ENCODE data around the gene ANO4.

Gene ANO4

DNA sequence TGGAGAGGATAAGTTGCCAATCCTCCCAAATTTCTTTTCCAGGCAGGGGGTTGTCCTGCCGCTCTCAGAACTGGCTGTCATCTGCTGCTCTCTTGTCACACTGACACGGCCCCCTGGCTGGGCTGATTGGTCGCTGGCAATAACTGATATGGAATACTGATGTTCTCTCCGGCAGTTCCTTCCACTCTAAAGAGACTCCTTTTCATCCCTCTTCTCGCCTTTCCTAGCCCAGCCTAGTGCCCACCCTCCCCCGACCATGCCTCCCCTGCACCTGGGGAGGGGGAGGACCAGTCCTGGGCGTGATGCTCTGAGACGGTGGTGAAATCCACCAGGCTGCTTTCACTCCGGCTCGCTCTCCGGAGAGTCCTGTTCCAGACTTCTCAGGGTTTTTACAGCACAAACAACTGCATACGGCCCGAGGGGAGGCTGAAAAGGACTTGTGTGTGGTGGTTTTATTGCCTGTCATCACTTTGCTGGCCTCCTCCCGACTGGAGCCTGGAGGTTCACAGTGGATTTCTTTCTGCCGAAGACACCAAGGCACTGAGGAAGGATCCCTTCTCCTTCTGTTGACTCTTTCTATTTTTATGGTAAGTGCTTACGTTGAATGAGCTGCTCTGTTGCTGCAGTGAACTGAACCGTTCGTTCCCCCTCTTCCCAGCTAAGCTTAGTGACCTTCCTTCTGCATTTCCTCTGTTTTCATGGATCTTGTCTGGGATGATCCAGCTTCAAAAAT is at the start of gene ANO4:
Gene ANO4, plus strand, starts transcription at position 336 of the 733 bp plus-strand sequence. CDS start 107,010 bp downstream, outside the sequence.
- no peak for DNase-seq (ENCODE audit: low read depth in 2 of 2)

- DNase-seq (ENCODE audit: low read depth in 2 of 2): no peak
Measured at GRCh38 chr12:100745378-100746071, 49.1 kb upstream of the ANO4 start.

- DNase-seq (ENCODE audit: low read depth in 2 of 2): no peak
Measured at GRCh38 chr12:100752841-100753240, 41.7 kb upstream of the ANO4 start.

DNA sequence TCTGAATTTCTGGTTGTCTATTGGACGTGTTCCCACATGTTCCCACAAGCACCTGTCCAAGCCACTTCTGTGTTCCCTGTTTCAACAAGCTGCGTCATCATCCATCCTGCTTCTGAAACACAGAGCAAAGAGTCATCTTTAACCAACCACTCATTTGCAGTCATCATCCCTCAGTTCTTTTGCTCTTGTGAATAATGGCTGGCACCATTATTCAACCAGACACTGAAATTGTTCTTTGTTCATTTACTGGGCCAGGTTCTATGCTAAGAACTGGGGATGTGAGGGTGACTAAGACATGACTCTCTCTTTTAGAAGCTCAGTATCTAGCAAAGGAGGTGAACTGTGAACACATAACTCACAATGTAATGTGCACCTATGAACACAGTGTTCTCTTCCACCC is 40.7 kb upstream of the ANO4 start:
- DNase-seq (ENCODE audit: low read depth in 2 of 2): no peak

GRCh38 chr12:100755186-100755585 is 39.4 kb upstream of the ANO4 start:
- DNase-seq (ENCODE audit: low read depth in 2 of 2): no peak

DNA sequence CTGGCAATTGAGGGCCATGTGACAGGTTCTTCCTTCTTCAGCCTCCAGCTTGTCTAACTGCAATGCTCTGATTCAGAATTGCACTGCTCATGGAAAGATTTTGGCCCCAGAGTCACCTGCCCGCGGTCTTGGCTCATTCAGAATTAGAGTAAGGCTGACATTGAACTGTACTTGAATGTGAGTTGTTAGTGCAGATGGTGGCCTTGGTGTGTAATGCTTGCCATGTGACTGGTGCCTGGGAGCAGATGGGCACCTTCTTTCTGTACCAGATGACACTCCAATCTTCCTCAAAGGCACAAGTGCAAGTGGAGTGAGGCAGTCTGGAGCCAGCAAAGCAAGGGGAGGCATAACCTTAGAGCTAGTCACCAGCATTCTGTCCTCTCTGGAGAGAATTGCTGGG is 36.5 kb upstream of the ANO4 start:
- no peak for DNase-seq (ENCODE audit: low read depth in 2 of 2)

- no peak for DNase-seq (ENCODE audit: low read depth in 2 of 2)
Measured at GRCh38 chr12:100767371-100767770, 27.2 kb upstream of the ANO4 start.

DNA sequence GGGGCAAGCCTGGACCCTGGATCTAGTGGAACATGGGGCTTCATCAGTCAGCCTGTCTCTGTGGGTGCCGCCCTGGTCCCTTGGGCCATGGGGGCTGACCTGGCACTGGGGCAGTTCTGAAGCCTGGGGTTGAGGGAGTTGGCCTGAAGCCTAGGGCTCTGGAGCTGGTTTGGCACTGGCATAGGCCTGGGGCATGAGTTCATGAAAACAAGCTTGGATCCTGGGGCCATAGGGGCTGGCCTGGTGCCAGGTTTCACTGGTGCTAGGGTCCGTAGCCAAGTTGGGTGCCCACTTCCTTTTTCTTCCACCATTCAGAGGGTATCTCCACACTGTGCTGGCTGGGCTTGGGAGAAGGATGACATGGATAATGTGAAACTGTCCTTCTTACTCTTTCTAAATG is 26.6 kb upstream of the ANO4 start:
- no peak for DNase-seq (ENCODE audit: low read depth in 2 of 2)

DNA sequence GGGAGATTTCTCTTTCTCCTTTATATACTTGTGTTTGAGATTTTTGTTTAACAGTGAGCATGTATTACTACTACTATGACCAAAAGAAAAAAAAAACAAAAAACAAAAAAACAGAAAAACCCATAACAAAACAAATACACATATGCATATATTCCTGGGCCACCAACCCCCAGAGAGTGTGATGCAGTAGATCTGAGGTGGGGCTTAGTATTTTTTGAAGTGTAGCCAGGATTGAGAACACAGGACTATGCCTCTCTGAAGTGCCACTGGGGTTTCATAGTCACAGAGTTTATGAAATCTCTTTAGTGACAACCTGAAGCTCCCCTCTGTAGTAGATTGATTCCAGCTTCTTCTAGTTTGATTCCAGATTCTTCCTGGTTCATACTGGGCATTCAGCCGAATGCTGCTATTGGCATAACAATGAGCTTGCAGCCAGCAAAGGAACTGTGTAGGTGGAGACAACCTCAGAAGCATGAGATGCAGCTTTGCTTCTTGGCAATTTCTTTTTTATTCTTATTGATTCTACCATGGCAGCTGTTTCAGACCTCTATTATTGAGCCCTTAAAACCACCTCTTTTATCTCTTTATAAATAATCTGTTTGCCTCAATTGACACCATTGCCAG is 15.5 kb upstream of the ANO4 start:
- DNase-seq (ENCODE audit: low read depth in 2 of 2): no peak

DNA sequence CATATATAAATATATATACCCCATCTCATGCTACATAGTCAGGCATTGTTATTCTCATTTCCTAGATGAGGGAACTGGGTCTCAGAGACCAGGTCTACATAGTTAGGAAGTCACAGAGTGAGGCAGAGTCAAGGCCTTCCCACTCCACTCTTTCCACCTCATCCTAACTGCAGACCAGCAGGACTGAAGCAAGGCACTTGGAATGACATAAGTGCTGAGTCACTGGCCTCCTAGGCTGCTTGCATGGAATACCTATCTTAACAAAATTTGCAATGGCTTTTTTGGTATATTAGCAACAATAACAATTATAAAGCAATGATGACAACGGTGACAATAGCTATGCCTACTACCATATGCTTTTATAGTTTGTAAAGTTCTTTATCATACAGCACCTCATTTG is 5.4 kb upstream of the ANO4 start:
- DNase-seq (ENCODE audit: low read depth in 2 of 2): no peak

DNA sequence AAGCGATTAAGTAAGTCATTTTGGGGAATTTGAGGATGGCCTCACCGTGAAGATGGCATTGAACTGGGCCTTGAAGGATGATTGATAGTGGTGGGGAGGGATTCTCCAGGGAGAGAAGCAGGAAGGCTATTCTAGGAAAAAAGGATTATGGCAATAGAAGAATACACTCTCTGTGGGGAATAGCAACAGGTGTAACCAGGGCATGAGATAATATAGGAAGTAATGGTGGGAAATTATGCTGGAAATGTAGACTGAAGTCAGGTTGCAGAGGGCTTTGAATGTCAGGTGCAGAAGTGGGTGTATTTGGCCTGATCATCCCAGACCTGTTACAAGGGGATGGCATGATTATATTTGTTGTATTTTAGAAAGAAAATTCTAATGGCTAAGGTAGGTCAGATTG is 4.6 kb upstream of the ANO4 start:
- DNase-seq (ENCODE audit: low read depth in 2 of 2): no peak

DNA sequence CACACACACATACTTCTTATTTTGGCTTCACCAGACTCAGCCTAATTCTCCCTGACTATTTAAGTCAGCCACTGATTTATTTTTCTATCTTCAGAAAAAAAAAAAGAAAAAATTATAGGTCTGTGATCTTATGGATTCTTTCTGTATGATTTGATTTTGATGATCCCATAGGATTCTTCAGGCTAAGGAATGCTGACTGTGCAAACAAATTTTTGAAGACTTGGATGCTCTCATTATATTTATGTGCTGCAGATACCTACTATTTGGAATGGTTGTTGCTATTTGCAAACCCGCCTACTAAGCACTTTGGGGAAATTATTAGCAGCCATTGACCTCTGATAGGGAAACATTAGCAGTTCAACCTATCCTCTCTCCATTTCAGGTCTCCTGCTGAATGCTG is 4.0 kb upstream of the ANO4 start:
- DNase-seq (ENCODE audit: low read depth in 2 of 2): no peak

DNA sequence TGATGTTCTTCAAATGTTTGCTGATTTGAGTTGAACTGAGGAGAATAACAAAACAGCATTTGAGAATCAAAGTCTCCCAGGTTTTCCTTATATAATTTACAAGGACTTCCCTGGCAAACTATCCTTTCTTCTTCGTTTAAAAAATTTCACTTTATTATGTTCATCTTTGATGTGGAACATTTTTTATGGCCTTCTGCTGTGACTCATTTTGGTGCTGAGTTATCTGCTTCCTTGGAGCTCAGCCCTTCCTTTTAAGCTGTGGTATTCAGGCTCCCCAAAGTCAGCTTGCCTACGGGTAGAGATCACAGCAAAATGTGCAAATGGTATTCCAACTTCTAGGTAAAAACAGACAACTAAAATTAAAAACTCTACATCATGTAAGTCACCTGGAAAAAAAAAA is 1.4 kb upstream of the ANO4 start:
- DNase-seq (ENCODE audit: low read depth in 2 of 2): no peak

- no peak for DNase-seq (ENCODE audit: low read depth in 2 of 2)
Measured at GRCh38 chr12:100795174-100795799, 711 bp downstream of the ANO4 start.

GRCh38 chr12:100795800-100796179 is 1.2 kb downstream of the ANO4 start:
- no peak for DNase-seq (ENCODE audit: low read depth in 2 of 2)

GRCh38 chr12:100796621-100797020 is 2.0 kb downstream of the ANO4 start:
- no peak for DNase-seq (ENCODE audit: low read depth in 2 of 2)

DNA sequence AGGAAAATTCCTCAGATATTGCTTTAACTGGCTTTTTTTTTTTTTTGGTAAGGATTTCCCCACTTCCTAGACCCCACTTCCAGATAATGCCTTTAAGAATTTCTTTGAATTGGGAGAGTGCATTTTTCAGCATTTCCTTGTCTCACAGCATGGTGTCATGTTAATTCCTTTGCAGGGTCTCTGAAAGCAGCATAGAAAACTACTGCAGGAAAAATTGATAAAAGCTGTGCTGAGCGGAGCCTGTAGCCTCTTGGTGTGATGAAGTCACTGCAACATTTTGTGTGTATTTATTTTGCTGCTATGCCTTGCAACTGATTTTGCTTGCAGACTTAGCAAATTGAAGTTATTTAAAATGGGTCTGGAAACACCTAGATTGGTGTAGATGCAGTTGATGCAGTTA is 2.7 kb downstream of the ANO4 start:
- DNase-seq (ENCODE audit: low read depth in 2 of 2): no peak

DNA sequence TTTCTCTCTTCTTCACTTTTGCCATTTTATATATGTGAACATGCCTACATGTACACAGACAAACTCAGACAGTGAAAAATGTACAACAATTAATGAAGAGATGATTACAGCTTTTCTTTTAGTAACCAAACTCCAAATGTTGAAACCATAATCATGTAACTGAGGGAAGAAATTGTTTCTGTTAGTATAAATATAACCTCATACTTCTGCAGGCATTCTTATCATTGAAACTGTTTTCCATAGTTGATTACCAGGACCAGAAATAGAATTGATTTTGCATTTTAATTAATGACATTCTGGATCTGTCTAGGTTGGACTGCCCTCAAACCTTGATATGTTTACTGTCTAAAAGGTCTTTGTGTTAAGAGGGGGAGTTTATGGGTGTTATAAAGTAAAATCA is 3.2 kb downstream of the ANO4 start:
- DNase-seq (ENCODE audit: low read depth in 2 of 2): no peak

DNA sequence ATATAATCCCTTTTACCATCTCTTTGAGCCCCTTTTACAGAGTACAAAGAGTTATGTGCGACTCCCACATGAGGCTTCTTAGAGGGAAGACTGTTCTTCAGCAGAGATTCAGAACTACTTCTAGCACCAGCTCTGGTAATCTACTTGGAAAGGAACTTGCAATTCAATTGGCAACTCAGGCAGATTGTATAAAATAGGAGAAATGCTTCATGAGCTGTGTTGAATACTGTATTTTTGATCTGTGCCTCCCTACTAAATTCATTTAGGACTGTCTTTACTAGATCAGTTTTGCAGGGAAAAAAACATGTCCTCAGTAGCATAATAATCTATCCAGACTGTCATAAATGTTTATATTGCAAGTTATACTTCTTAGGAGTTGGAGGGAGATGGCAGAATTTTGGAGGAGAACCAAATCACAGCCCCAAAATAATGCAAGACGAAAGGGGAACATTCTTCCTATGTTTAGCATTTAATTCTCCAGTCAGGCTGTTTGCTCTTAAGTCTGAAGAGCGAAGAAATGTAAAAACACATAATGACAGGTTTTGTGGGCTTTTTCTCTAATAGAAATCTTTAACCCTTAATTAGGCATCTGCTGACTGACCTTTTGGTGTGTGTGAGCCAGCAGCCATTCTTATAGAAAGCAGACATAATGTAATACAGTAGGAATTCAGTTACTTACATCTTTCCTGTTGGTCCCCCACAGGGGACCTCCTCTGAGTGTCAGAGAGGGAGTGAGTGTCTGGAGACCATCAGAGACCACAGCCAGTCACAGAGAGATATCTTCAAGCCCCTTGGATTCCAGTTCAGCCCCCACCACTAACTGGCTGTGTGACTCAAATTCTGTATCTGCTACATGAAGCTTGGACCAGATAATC is 3.9 kb downstream of the ANO4 start:
- no peak for DNase-seq (ENCODE audit: low read depth in 2 of 2)

GRCh38 chr12:100799770-100800169 is 5.2 kb downstream of the ANO4 start:
- no peak for DNase-seq (ENCODE audit: low read depth in 2 of 2)

DNA sequence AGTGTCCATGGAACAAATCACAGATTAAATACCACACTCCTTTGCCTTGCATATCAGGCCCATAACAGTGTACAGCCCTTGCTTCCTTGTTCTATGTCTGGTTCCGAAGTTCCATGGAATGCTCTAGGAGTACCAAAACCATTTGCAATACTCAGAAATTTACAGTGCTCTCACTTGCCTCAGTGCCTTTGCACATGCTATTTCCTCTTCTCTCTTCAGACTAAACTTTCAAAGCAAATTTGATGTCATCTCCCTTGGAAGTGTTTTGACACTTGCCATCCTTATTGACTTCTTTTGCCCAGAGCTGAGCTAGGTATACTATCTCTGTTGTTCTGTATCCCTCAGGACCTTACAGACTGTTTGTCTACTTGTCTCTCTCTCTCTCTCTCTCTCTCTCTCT is 6.1 kb downstream of the ANO4 start:
- no peak for DNase-seq (ENCODE audit: low read depth in 2 of 2)

GRCh38 chr12:100801320-100801719 is 6.7 kb downstream of the ANO4 start:
- DNase-seq (ENCODE audit: low read depth in 2 of 2): no peak
